GM12864 (cell line): Measurements from ENCODE around the gene RAPH1.
"Not testable (repeated sequence)": the region's sequence is repeated elsewhere in the genome, so short reads cannot be mapped to it uniquely, and the experiment has no call there.

Experiments
- DNase-seq: peaks from one replicate; pipeline ENCODE4 v3.0.0-alpha.2; 2011; ENCODE audit warnings: low read depth
- H3K4me3 ChIP-seq: 2 replicates; pipeline ENCODE4 v1.5.1; 2011; ENCODE audit warnings: mild to moderate bottlenecking, low read depth, low read length, control low read depth
- TF ChIP-seq, protein P1 (sequence below): IDR thresholded peaks from 2 replicates; pipeline ENCODE4 v1.5.1; 2011; ENCODE audit warnings: low read depth, mild to moderate bottlenecking, moderate library complexity, low read length, control low read depth, inconsistent platforms; ENCODE audit errors: missing control alignments

Gene RAPH1

DNA sequence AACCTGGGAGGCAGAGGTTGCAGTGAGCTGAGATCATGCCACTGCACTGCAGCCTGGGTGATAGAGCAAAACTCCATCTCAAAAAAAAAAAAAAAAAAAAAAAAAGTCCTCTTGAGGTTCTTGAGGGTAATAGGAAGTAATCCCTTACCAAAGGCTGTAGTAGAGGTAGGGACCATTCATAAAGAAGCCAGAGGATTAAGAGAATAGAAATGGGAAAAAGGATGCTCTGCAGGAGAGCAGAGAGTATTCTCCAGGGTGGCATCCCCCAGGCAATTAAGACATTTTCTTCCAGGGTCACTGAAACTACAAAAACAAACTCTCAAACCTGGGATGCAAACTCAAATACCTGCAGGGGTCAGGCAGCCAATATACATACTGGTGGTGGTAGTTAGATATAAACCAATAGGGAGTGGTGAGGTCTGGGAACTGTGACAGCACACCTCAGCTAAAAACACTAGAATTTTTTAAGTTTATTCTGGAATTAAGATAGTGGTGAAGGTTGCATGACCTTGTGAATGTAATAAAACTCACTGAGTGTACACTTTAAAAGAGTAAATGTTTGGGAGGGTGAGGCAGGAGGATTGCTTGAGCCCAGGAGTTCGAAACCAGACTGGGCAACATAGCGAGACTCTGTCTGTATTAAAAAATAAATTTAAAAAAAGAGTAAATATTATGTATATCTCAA lies 24.7 kb downstream of the RAPH1 start:
- no peak for DNase-seq
- H3K4me3 ChIP-seq, result no peak overlapping the region
- TF ChIP-seq, protein P1, sequence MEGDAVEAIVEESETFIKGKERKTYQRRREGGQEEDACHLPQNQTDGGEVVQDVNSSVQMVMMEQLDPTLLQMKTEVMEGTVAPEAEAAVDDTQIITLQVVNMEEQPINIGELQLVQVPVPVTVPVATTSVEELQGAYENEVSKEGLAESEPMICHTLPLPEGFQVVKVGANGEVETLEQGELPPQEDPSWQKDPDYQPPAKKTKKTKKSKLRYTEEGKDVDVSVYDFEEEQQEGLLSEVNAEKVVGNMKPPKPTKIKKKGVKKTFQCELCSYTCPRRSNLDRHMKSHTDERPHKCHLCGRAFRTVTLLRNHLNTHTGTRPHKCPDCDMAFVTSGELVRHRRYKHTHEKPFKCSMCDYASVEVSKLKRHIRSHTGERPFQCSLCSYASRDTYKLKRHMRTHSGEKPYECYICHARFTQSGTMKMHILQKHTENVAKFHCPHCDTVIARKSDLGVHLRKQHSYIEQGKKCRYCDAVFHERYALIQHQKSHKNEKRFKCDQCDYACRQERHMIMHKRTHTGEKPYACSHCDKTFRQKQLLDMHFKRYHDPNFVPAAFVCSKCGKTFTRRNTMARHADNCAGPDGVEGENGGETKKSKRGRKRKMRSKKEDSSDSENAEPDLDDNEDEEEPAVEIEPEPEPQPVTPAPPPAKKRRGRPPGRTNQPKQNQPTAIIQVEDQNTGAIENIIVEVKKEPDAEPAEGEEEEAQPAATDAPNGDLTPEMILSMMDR, result no peak

DNA sequence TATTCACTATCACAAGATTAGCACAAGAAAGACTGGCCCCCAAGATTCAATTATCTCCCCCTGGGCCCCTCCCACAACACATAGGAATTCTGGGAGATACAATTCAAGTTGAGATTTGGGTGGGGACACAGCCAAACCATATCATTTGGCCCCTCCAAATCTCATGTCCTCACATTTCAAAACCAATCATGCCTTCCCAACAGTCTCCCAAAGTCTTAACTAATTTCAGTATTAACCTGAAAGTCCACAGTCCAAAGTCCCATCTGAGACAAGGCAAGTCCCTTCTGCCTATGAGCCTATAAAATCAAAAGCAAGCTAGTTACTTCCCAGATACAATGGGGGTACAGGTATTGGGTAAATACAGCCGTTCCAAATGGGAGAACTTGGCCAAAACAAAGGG lies 31.6 kb downstream of the RAPH1 start:
- H3K4me3 ChIP-seq, DNase-seq: not testable (repeated sequence)

DNA sequence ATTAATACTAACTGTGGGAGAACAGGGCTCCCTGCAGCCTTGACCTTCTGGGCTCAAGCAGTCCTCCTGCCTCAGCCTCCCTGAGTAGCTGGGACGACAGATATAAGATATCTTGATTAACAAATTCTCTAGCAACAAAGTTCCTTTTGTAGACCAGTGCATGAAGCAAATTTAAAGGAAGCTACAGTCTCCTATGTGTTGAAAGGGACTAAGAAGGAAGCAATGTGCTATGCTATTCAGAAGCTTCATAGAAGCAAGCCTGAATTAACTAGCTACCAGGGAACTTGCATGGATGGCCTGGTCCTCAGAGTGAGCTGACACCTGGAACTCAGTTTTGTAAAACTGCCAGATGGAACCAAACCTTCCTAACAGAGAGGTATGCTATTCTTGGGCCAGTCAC lies 33.2 kb downstream of the RAPH1 start:
- H3K4me3 ChIP-seq, result no peak overlapping the region
- no peak for DNase-seq
- TF ChIP-seq, protein P1, result no peak

DNA sequence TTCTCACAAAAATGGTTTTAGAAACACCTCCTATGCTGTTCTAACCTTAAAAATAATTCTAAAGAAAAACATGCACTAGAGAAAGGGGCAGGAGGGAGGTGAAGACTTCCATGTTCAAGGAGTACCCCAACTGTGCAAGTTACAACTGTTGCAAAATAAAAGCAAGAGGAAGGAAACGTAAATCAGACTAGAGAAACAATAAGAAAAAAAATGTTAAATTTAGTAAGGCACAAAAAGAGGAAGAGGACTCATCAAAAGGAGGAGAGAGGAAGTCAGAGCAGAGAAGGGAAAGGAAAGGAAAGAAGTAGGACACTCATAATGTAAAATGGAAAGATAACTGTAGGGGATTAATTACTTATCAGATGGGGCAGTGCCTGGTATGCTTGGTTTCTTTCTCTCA lies 34.1 kb downstream of the RAPH1 start:
- DNase-seq, result no peak
- TF ChIP-seq, protein P1, result no peak
- H3K4me3 ChIP-seq, result no peak overlapping the region

DNA sequence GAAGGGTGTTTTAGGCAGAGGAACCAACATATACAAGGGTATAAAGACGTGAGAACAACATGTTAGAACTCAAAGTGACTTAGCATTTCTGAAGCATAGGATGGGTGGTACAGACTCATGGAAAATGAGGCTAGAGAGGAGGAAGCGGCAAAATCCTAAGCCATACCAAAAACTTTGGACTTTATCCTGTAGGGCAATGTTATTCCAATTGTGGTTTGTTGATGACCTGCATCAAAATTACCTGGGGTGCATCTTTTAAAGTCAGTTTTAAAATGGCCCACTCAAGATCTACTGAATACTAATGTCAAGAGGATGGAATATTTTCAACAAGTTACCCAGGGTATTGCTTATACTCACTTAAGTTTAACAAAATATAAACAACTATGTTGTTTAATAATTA lies 34.8 kb downstream of the RAPH1 start:
- H3K4me3 ChIP-seq, result no peak overlapping the region
- no peak for DNase-seq
- TF ChIP-seq, protein P1, result no peak

DNA sequence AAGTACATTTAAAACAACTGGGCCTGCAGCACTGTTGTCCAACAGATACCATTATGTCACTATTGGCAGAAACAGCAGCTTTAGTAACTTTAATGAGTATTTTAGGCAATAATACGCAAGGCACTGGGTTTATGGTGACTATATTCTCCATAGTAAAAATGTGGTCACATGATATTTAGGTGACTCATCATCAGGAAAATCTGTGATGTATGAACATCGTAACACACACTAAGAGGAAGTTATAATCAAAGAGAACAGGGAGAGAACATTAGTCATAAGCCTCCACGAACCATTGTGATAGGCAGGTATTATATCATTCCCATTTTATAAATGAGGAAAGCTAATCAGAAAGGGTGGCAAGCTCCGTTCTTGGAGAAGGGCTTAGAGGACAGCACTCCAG lies 36.9 kb downstream of the RAPH1 start:
- no peak for DNase-seq
- no peak overlapping the region for H3K4me3 ChIP-seq
- TF ChIP-seq, protein P1, result no peak

DNA sequence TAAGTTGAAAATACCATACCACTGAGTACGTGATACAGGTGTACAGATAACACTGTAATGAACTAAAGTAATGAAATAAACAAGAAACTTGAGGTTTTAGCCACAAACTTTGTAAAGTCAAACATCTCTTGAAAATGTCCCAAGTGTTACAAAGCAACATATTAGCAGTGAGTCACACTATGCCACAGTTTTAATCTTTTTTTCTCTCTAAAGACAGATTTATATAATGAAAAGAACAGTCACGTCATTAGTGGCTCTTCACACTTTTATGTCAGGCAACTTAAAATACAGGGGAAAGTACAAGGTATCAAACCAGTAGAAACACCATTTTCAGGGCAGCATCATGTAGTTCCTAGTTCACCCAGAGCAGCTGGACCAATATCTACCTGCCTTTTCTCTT lies 42.1 kb downstream of the RAPH1 start:
- TF ChIP-seq, protein P1, result no peak
- no peak overlapping the region for H3K4me3 ChIP-seq
- no peak for DNase-seq
